ENCODE measurements around the gene KCNG2.

KCNG2 gene

GRCh38 chr18:79889569-79889968, 91.8 kb downstream of the KCNG2 start:
- no peak for FAIRE-seq

- no peak for FAIRE-seq
Observed at GRCh38 chr18:79890674-79891073, 92.9 kb downstream of the KCNG2 start.

- no peak for FAIRE-seq
Observed at GRCh38 chr18:79896738-79897137, 99.0 kb downstream of the KCNG2 start.

- no peak for FAIRE-seq
Observed at GRCh38 chr18:79897940-79898625, 100.3 kb downstream of the KCNG2 start.

GRCh38 chr18:79898952-79899608, 101.3 kb downstream of the KCNG2 start:
- FAIRE-seq: no peak

GRCh38 chr18:79899609-79900445, 102.1 kb downstream of the KCNG2 start:
- FAIRE-seq: no peak

GRCh38 chr18:79900610-79901570, 103.2 kb downstream of the KCNG2 start:
- no peak for FAIRE-seq

- FAIRE-seq: no peak
Observed at GRCh38 chr18:79901665-79902064, 103.9 kb downstream of the KCNG2 start.

GRCh38 chr18:79902075-79902474, 104.3 kb downstream of the KCNG2 start:
- FAIRE-seq: no peak

GRCh38 chr18:79902640-79903039, 104.9 kb downstream of the KCNG2 start:
- FAIRE-seq: no peak

GRCh38 chr18:79903071-79903635, 105.4 kb downstream of the KCNG2 start:
- FAIRE-seq: no peak

- FAIRE-seq: no peak
Observed at GRCh38 chr18:79903787-79904356, 106.1 kb downstream of the KCNG2 start.

GRCh38 chr18:79904357-79905147, 106.8 kb downstream of the KCNG2 start:
- FAIRE-seq: no peak

GRCh38 chr18:79905389-79905911, 107.7 kb downstream of the KCNG2 start:
- no peak for FAIRE-seq

GRCh38 chr18:79905993-79906392, 108.3 kb downstream of the KCNG2 start:
- no peak for FAIRE-seq

- FAIRE-seq: no peak
Observed at GRCh38 chr18:79906706-79907105, 109.0 kb downstream of the KCNG2 start.

GRCh38 chr18:79910563-79911343, 113.0 kb downstream of the KCNG2 start:
- FAIRE-seq: no peak

- FAIRE-seq: no peak
Observed at GRCh38 chr18:79911344-79912270, 113.9 kb downstream of the KCNG2 start.

Data from G401.6 (cell line).